DOHH2 (cell line): ENCODE data around the gene SUPT5H.
A peak's percentile ranks its signal among the peaks of the same experiment; 100 is the strongest.

Experiments used
- H3F3A ChIP-seq: fragments of 200-600 bp; sonication (generic), shearing (Covaris generic); 2 replicates; pipeline ENCODE4 v1.6.0; 2016; ENCODE audit warnings: antibody characterized with exemption, mild to moderate bottlenecking; ENCODE audit not compliant: control insufficient read depth, insufficient read depth
- H3K27ac ChIP-seq: fragments of 200-600 bp; sonication (generic); 2 replicates; pipeline ENCODE4 v1.5.1; 2014; ENCODE audit warnings: low read depth, mild to moderate bottlenecking, low read length, moderate library complexity
- H3K27me3 ChIP-seq: fragments of 200-600 bp; sonication (generic); 2 replicates; pipeline ENCODE4 v1.6.1; 2014; ENCODE audit warnings: mild to moderate bottlenecking, low read length, mixed read lengths; ENCODE audit not compliant: control insufficient read depth
- H3K36me3 ChIP-seq: fragments of 200-600 bp; sonication (generic); 2 replicates; pipeline ENCODE4 v1.6.1; 2014; ENCODE audit warnings: mild to moderate bottlenecking, low read length, moderate library complexity, mixed read lengths; ENCODE audit not compliant: control insufficient read depth
- H3K4me1 ChIP-seq: fragments of 200-600 bp; sonication (generic); 2 replicates; pipeline ENCODE4 v1.6.1; 2014; ENCODE audit warnings: mild to moderate bottlenecking, low read length, mixed read lengths; ENCODE audit not compliant: control insufficient read depth
- H3K4me2 ChIP-seq: fragments of 200-600 bp; sonication (generic); 2 replicates; pipeline ENCODE4 v1.6.0; 2014; ENCODE audit warnings: mild to moderate bottlenecking, low read length, moderate library complexity
- H3K4me3 ChIP-seq: fragments of 200-600 bp; sonication (generic); 2 replicates; pipeline ENCODE4 v1.5.1; 2014; ENCODE audit warnings: mild to moderate bottlenecking, low read length, mixed read lengths
- H3K79me2 ChIP-seq: fragments of 200-600 bp; sonication (generic); 2 replicates; pipeline ENCODE4 v1.6.1; 2014; ENCODE audit warnings: mild to moderate bottlenecking, low read length, mixed read lengths; ENCODE audit not compliant: control insufficient read depth
- H3K9me2 ChIP-seq: fragments of 200-600 bp; sonication (generic); replicated peaks from 2 replicates; pipeline ENCODE4 v1.6.1; 2014; ENCODE audit warnings: mild to moderate bottlenecking, low read length, mixed read lengths; ENCODE audit not compliant: control insufficient read depth
- H3K9me3 ChIP-seq: fragments of 200-600 bp; sonication (generic); 2 replicates; pipeline ENCODE4 v1.6.1; 2014; ENCODE audit warnings: antibody characterized with exemption, low read length, mixed read lengths; ENCODE audit not compliant: control insufficient read depth, insufficient read depth
- H4K20me1 ChIP-seq: fragments of 200-600 bp; sonication (generic); 2 replicates; pipeline ENCODE4 v1.6.0; 2014; ENCODE audit warnings: low read depth, mild to moderate bottlenecking, antibody characterized with exemption, low read length, moderate library complexity; ENCODE audit not compliant: control insufficient read depth, insufficient read depth
- CTCF ChIP-seq: fragments of 200-600 bp; sonication (generic); IDR thresholded peaks from one replicate; pipeline ENCODE4 v1.5.1; 2014; ENCODE audit warnings: antibody characterized with exemption, mild to moderate bottlenecking, low read depth, low read length; ENCODE audit not compliant: poor library complexity, severe bottlenecking
- EZH2phosphoT487 ChIP-seq: fragments of 200-600 bp; sonication (generic); IDR thresholded peaks from 2 replicates; pipeline ENCODE4 v1.6.1; 2017; ENCODE audit warnings: borderline replicate concordance, mild to moderate bottlenecking, antibody characterized with exemption, low read length, moderate library complexity, mixed read lengths

Gene SUPT5H

GRCh38 chr19:39496063-39496462 is 50.7 kb downstream of the SUPT5H start:
- H3K36me3 ChIP-seq: 0 out of 2 replicates have a peak, but pooled peaks cover 3% of the 10 kb centered on the region
- H3F3A ChIP-seq: peaks cover 3% of the 10 kb centered on the region
- TF ChIP-seq CTCF (no peak), EZH2phosphoT487 (no peak)
- H3K79me2 ChIP-seq: no peaks in the 10 kb centered on the region
- H3K4me3 ChIP-seq: no peak overlapping the region
- no peaks in the 10 kb centered on the region for H3K9me3 ChIP-seq
- no peaks in the 10 kb centered on the region for H3K9me2 ChIP-seq
- H3K4me2 ChIP-seq: no peak overlapping the region
- no peaks in the 10 kb centered on the region for H4K20me1 ChIP-seq
- H3K4me1 ChIP-seq: peaks cover 23% of the 10 kb centered on the region
- H3K27ac ChIP-seq: no peak overlapping the region
- H3K27me3 ChIP-seq: peaks cover 32% of the 10 kb centered on the region

GRCh38 chr19:39497701-39497995 is 52.3 kb downstream of the SUPT5H start:
- H3K4me3 ChIP-seq: peak overlapping the region; percentile 56
- H3K4me2 ChIP-seq: peak overlapping the region; percentile 68
- H3K79me2 ChIP-seq: no peaks in the 10 kb centered on the region
- no peaks in the 10 kb centered on the region for H3K36me3 ChIP-seq
- H3K9me3 ChIP-seq: no peaks in the 10 kb centered on the region
- no peak overlapping the region for H3K27ac ChIP-seq
- TF ChIP-seq CTCF (no peak), EZH2phosphoT487 (no peak)
- H3K27me3 ChIP-seq: peaks cover 32% of the 10 kb centered on the region
- H4K20me1 ChIP-seq: no peaks in the 10 kb centered on the region
- H3K4me1 ChIP-seq: peaks cover 27% of the 10 kb centered on the region
- peaks cover 3% of the 10 kb centered on the region for H3F3A ChIP-seq
- H3K9me2 ChIP-seq: no peaks in the 10 kb centered on the region

GRCh38 chr19:39497996-39498797 is 52.8 kb downstream of the SUPT5H start:
- H3K27ac ChIP-seq: no peak overlapping the region
- no peaks in the 10 kb centered on the region for H3K36me3 ChIP-seq
- H3K9me2 ChIP-seq: no peaks in the 10 kb centered on the region
- no peaks in the 10 kb centered on the region for H3K9me3 ChIP-seq
- H3F3A ChIP-seq: no peaks in the 10 kb centered on the region; the same call in 1 of the 2 replicates
- peaks cover 32% of the 10 kb centered on the region for H3K27me3 ChIP-seq
- no peaks in the 10 kb centered on the region for H3K79me2 ChIP-seq
- H3K4me2 ChIP-seq: peak overlapping the region; percentile 68
- no peak for TF ChIP-seq EZH2phosphoT487
- TF ChIP-seq CTCF: peak; percentile 45
- no peaks in the 10 kb centered on the region for H4K20me1 ChIP-seq
- peaks cover 31% of the 10 kb centered on the region for H3K4me1 ChIP-seq
- H3K4me3 ChIP-seq: peak overlapping the region; percentile 56
